HT-29 (cell line): ENCODE measurements around the gene STAC3. TPM values are rescaled to one million over a fixed set of nuclear protein-coding genes. Genes with fewer than 3 reads are reported as not detected.

Source experiments
- DNase-seq: peaks from one replicate; pipeline ENCODE4 v3.0.0-alpha.2; 2015; ENCODE audit warnings: low spot score
- total RNA-seq: library from RNA; depleted of rRNA; stranded (reverse); fragments of >200 nt; shearing (Covaris generic); gene quantifications from 2 replicates; pipeline ENCODE4 v1.2.3, GENCODE V29; 2014

STAC3 gene
- total RNA-seq, 1 experiment from 2014 or later: 0.41 TPM

- DNase-seq: no peak
These were observed 3.7 kb upstream of the STAC3 start for GRCh38 chr12:57254506-57255280.

GRCh38 chr12:57250541-57250940 lies 446 bp downstream of the STAC3 start:
- DNase-seq: no peak

DNA sequence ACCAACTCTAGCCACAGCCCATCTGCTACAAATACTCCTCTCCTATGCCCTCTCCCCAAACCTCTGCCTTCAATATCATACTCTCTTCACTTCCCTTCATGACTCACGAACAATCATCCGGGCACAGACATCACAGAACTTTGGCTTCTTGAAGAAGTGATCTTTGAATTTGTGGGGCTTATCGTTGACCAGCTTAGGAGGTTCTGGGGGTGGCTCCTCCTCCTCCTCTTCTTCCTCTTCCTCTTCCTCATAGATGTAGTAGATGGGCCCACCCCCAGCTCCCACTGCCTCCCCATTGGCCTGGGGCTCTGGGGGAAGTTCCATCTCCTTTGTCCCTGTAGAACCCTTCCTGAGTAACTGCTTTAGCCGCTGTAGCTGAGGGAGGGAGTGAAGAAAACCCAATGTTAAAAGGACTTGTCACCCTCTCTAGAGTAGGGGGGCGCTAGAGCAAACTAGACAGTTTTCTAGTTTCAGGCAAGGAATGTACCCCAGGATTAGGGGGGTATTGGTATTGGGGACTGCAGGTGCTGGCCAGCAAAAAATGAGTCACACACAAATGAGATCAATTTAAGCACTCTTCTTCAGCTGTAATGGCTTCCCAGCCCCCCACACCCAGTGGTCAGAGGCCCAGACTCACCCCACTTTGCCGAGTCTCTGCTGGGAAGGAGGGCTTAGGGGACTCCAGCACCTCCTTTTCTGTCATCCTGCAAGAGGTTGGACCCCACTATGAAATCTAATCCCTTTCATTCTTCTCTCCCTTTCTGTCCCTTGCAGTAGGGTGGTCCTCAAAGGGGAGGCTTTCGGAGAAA lies 1.8 kb downstream of the STAC3 start:
- DNase-seq: no peak

DNA sequence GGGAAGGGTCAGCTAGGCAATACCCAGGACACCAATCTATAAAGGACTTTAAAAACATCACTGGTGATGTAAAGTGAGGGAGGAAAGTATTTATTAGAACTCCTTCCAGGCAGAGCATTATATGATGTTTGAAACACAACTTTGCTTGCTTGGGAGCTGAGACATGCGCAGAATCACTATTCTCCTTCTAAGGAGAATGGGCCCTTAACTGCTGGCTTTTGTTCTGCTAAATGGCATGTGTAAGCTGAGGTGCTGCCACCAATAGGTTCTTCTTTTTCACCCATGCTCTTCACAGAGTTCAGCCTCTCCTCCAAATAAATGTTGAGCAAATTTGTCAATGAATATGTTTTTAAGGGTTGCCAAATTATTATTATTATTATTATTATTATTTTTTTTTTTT lies 3.9 kb downstream of the STAC3 start:
- DNase-seq: no peak

DNA sequence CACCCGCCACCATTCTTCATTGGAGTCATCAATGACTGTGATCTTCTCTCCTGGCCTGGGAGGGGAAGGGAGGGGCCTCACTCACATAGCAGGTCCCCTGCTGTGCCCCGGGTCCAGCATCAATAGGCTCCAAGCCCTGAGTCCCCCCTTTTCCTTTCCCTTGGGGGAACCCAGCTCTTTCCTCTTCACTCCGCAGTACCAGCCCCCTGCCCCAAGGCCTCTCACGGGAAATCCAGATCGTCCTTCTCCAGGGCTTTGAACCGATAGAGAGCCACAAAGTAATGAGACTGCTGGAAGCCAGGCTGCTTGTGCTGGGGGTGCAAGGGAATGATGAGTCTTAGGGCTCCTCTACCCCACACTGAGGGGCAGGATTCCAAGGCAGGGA lies 6.7 kb downstream of the STAC3 start:
- no peak for DNase-seq

DNA sequence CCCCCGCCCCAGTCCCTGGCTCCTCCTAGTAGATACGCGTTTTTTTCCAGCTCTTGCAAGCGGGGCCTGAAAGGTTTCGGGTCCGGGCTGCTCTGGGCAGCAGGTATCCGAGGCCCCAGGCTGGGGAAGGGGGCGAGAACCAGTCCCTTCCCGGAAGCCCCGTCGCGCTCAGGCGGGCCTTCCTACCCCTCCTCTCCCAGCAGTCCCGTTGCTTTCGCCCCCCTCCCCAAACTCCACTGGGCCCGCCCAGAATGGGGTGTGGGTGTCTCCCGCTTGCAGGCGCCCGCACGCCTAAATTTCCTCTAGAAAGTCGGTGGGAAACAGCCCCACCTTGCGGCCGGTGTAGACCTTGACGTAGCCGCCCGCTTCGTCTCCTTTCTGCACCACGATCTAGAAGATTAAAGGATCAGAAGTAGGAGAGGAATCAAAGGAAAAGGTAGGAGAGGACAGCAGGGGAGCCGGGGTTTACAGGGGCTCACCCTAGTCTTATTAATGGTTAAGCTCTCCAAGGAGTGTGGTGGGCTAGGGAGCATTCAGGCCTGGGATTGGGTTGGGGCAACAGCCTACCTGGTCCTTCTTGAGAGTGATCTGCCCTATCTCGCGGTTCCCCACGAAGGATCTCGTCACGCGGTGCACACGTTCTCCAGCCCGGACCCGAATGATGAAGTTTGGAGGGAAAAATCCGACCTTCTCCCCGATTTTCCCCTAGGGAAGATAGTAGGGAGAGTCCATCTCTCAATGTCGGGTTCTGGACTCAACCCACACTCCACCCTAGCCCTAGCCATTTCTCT lies 7.3 kb downstream of the STAC3 start:
- peak; percentile 85 for DNase-seq

GRCh38 chr12:57242691-57243454 lies 8.1 kb downstream of the STAC3 start:
- DNase-seq: peak; percentile 64

GRCh38 chr12:57242329-57242690 lies 8.7 kb downstream of the STAC3 start:
- peak; percentile 24 for DNase-seq

DNA sequence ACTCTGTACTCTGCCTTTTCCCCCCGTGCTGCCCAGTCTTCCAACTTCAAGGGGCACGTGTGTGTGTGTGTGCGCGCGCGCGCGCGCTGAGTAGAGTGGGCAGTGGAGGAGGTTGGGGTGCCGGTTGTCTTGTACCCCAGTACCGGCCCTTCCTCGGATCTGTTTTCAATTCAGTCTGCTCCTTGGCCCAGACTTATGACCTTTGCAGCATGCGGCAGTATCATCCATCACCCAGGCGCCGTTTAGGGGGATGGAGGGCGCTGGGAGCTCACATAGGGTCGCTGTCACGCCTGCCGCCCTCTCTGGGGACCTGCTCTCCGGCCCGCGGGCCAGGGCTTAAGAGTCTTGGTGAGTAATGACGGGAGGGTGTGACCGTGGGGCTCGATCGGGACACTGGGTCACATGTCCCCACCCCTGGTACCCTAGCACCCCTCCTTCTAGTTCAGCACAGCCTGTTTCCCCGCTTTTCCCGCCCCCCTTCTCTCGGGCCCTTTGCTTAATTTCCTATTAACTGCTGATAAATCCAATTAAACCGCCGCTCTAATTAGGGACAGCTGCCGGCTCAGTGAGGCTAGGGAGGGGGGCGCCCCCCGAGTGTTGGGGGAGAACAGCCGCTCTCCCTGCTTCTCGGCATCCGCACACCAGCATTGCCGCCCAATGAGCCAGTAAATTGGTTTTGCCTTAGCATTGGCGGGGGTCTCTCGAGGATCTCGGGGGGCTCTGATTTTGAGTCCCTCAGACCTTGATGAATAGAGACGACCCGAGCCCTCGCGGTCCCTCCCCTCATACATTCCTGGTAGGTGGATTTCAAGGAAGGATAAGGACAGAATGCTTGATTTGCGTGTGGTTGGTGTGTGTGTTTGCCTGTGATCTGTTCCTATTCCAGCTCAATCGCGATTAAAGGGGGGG lies 9.3 kb downstream of the STAC3 start:
- DNase-seq: no peak

DNA sequence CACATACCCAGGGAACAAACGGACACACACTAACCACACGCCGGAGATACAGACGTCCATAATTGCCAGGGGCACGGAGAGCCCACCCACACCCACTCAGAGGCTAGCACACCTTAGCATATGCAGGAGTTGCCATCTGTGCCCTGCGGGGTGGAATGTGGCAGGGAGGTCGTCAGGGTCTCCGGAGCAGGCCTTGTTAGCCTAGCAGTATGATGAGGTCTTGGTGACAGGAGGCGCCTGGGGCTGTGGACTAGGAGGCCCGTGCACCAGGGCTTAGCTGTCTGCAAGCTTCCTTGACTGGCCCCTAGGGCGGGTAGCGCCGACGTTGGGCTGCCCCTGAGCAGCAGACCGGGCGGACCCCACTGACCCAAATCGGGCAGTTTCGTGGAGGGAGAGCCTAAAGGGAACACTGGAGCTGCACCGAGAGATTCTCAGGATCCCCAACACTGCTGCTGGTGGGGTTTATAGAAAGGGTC lies 10.0 kb downstream of the STAC3 start:
- DNase-seq: no peak

- DNase-seq: peak; percentile 48
These were observed 10.7 kb downstream of the STAC3 start for GRCh38 chr12:57240066-57240921.

DNA sequence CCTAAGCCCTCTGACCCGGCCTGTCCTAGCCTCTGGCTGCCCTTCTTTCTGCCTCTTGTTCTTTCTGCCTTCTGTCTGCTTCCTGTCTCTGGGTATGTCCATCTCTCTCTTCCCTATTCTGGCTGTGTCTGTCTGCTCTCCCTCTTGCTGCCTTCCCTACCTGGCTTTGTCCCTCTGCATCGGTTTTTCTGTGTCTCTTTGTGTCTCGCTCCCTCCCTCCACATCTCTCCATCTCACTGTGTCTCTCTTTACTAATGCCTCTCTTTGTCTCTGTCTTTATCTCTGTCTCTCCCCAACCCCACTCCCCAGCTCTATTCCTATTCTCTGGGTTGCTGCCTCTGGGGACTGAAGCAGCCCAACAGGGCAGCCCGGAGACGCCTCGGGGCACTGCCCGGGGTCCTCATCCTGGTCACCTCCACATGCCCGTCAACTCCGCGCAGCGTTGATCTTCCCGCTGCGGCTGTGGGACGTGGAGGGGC lies 11.4 kb downstream of the STAC3 start:
- DNase-seq: no peak

- DNase-seq: peak; percentile 89
These were observed 12.0 kb downstream of the STAC3 start for GRCh38 chr12:57238854-57239554.

GRCh38 chr12:57237932-57238853 lies 12.8 kb downstream of the STAC3 start:
- no peak for DNase-seq

GRCh38 chr12:57237596-57237931 lies 13.4 kb downstream of the STAC3 start:
- DNase-seq: peak; percentile 44

GRCh38 chr12:57236925-57237595 lies 13.9 kb downstream of the STAC3 start:
- peak; percentile 18 for DNase-seq
